Chondrocyte (in vitro differentiated cells): ENCODE results near the gene LCAT. TPM values are rescaled to one million over a fixed set of nuclear protein-coding genes. Genes with fewer than 3 reads are reported as not detected.

Source experiments
- DNase-seq: peaks from one replicate; pipeline ENCODE4 v3.0.0; 2021; ENCODE audit warnings: mixed read lengths, low spot score
- H3K27ac Mint-ChIP-seq: one replicate; pipeline ENCODE4 v1.8.0; 2021; ENCODE audit warnings: mild to moderate bottlenecking, moderate library complexity, mixed read lengths; ENCODE audit not compliant: unreplicated experiment
- H3K27me3 Mint-ChIP-seq: 2 replicates; pipeline ENCODE4 v1.8.0; 2021; ENCODE audit warnings: low read depth, mixed read lengths
- H3K36me3 Mint-ChIP-seq: 2 replicates; pipeline ENCODE4 v1.8.0; 2021; ENCODE audit warnings: low read depth, mixed read lengths
- H3K4me1 Mint-ChIP-seq: 2 replicates; pipeline ENCODE4 v1.8.0; 2021; ENCODE audit warnings: low read depth, mild to moderate bottlenecking, mixed read lengths
- H3K4me3 Mint-ChIP-seq: one replicate; pipeline ENCODE4 v1.8.0; 2021; ENCODE audit warnings: mild to moderate bottlenecking, moderate library complexity, mixed read lengths; ENCODE audit not compliant: unreplicated experiment
- H3K9me3 Mint-ChIP-seq: 2 replicates; pipeline ENCODE4 v1.8.0; 2021; ENCODE audit warnings: low read depth, mixed read lengths
- total RNA-seq: library from RNA; stranded (reverse); gene quantifications from 3 replicates; pipeline ENCODE4 v1.2.1, GENCODE V29; 2021
- TF ChIP-seq, protein P1 (sequence below): fragments of 200-600 bp; sonication (generic); IDR thresholded peaks from 2 replicates; pipeline ENCODE4 v1.5.0; 2021; ENCODE audit warnings: antibody characterized with exemption, mild to moderate bottlenecking, moderate library complexity

LCAT gene
- total RNA-seq, 1 donor from 2014 or later: 38.2 TPM

DNA sequence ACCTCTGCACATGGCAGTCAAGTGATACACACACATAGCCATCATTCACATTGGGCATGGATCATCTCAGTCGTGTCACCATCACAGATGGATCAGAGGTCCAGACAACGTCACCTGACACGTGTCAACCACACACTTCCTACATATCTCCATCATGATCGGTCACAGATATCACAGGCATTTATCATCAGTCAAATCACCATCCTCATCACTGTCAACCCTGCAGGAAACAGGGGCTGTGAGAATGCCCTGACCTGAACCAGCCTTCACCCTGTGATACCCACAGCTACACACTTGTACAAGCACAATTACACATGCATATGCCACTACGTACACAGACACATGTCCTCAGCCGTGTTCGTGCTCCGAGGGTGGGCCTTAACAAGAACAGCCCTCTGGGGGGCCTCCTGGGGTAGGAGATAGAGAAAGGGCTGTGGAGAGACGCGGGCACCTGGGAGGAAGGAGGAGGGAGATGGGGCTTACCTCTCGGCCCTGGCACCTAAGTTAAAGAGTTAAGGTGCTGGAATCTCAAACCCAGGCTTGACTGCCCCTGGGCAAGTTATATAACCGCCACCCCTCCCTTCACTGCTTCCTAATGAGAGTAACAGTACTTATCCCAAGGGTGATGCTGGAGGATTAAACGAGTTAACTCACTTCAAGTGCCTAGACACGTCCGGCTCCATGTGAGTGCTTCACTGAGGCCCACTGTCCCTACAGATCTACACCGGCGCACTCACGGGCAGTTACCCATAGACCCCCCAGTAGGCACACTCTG, 23.4 kb upstream of the LCAT start:
- Mint-ChIP-seq H3K4me3 (peak overlapping the region; percentile 100), H3K9me3 (no peaks in the 10 kb centered on the region), H3K27me3 (no peaks in the 10 kb centered on the region), H3K27ac (peak overlapping the region; percentile 98), H3K36me3 (peaks cover 14% of the 10 kb centered on the region), H3K4me1 (peaks cover 45% of the 10 kb centered on the region)
- peak; percentile 89 for DNase-seq
- TF ChIP-seq, protein P1, sequence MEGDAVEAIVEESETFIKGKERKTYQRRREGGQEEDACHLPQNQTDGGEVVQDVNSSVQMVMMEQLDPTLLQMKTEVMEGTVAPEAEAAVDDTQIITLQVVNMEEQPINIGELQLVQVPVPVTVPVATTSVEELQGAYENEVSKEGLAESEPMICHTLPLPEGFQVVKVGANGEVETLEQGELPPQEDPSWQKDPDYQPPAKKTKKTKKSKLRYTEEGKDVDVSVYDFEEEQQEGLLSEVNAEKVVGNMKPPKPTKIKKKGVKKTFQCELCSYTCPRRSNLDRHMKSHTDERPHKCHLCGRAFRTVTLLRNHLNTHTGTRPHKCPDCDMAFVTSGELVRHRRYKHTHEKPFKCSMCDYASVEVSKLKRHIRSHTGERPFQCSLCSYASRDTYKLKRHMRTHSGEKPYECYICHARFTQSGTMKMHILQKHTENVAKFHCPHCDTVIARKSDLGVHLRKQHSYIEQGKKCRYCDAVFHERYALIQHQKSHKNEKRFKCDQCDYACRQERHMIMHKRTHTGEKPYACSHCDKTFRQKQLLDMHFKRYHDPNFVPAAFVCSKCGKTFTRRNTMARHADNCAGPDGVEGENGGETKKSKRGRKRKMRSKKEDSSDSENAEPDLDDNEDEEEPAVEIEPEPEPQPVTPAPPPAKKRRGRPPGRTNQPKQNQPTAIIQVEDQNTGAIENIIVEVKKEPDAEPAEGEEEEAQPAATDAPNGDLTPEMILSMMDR: no peak

DNA sequence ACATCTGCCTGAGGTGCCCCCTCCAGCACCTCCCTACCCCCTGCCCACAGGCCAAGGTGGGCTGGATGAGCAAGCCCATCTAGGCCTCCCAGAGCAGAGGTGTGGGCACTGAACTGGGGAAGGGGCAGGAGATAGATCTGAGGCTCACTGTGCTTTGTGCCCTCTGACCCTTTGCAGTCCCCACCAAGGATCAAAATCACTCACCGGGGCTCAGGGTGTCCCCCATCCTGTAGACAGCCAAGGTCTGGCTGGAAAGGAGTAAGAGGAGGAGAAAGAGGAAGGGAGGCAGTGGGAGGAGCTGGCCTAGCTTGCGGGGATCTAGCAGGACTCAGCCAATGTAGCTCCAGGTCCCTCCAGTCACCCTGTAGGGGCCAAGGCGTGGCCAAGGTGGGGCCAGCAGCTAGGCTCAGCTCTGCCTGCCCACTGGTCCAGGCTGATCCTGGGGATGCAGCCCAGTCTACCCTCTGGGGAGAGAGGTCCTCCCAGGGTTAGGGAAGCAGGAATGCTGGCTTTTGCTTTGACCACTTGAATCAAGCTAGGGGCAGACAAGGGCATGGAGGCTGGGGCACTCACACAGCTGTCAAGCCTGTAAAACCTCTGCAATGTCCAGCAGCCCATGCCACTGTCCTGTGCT, 22.7 kb upstream of the LCAT start:
- peak overlapping the region; percentile 98 for H3K27ac Mint-ChIP-seq
- peaks cover 48% of the 10 kb centered on the region for H3K4me1 Mint-ChIP-seq
- peak overlapping the region; percentile 100 for H3K4me3 Mint-ChIP-seq
- H3K9me3 Mint-ChIP-seq: no peaks in the 10 kb centered on the region
- peaks cover 20% of the 10 kb centered on the region for H3K36me3 Mint-ChIP-seq
- no peaks in the 10 kb centered on the region for H3K27me3 Mint-ChIP-seq
- TF ChIP-seq, protein P1: no peak
- no peak for DNase-seq

DNA sequence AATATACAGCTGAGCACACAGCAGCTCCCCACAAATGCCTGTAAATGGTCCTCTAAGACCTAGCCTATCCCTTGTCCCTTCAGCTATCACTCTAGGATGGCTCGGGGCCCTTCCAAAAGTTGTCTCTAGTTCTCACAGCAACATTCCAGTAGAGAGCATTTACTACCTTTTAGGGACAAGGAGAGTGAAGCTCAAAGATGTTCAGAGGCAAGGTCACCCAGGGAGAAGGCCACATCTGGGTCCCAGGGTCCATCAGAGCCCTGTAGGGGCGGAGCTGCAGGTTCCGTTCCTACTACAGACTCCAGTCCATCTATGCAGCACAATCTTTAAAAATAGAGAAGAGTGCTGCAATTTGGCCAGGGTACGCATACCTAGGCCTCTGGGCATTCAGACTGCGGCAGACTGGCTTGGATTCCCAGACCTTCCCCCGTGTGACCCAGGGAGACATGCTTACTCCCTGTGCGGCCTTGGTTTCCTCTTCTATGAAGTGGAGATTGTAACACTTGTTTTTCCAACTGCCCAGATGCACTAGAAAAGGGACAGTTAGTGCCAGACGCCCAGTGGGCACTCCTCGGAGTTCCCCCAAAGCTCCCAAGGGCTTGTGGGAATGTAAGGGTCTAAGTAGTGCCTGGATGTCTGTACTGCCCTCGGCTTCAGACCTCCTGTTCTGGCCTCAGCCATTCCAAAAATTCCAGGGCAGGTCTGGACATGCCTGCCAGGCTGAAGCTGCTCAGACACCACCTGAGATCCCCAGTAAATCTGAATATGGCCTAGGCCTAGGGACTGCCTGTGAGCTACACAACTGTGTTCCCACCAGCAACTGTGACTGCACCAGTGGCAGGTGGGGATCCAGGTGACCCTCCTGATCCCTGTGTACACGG, 22.0 kb upstream of the LCAT start:
- H3K27ac Mint-ChIP-seq: peak overlapping the region; percentile 98
- no peaks in the 10 kb centered on the region for H3K27me3 Mint-ChIP-seq
- TF ChIP-seq, protein P1: no peak
- H3K36me3 Mint-ChIP-seq: peaks cover 26% of the 10 kb centered on the region
- DNase-seq: no peak
- no peaks in the 10 kb centered on the region for H3K9me3 Mint-ChIP-seq
- peak overlapping the region; percentile 100 for H3K4me3 Mint-ChIP-seq
- H3K4me1 Mint-ChIP-seq: peaks cover 56% of the 10 kb centered on the region

DNA sequence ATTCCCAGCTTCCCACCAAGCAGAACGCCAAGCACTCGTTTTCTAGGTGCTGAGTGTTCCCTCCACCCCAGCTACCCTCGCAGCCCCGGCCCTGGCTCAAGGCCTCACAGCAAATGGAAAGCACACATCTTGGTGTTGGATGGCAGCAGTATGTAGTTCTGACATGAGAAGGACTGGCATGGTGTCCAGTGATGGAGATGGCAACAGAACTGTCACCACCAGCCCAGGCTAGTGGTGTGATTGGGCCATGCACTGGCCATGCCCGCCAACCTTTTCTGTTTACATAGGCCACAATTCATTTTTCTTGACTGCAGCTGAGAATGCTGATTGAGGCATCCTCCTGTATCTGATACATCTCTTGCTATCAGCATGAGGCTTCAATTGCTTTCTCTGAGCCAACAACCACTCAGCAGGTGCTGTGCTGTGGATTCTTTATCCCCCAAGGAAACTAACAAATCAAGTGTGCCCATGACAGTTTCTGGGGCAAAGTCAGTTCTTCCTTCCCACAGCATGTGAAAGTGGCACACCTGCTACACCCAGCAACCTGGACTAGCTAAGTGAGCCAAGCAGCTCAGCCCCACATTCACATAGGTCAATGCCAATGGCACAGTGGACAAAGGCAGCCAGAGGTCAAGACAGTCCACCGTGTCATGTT, 20.7 kb upstream of the LCAT start:
- H3K27me3 Mint-ChIP-seq: no peaks in the 10 kb centered on the region
- H3K27ac Mint-ChIP-seq: no peak overlapping the region
- H3K4me1 Mint-ChIP-seq: peaks cover 69% of the 10 kb centered on the region

More for the DNA sequence above, 20.7 kb upstream of the LCAT start:
- H3K4me3 Mint-ChIP-seq: no peak overlapping the region
- TF ChIP-seq, protein P1: no peak
- H3K9me3 Mint-ChIP-seq: no peaks in the 10 kb centered on the region
- H3K36me3 Mint-ChIP-seq: peaks cover 30% of the 10 kb centered on the region
- no peak for DNase-seq
